Neural progenitor cell (in vitro differentiated cells): ENCODE measurements around the gene TNFRSF21.

Experiments
- CTCF ChIP-seq: fragments of 200-600 bp; sonication (generic); IDR thresholded peaks from 2 replicates; pipeline ENCODE4 v1.5.1; 2017; ENCODE audit warnings: antibody characterized with exemption, mild to moderate bottlenecking
- EZH2phosphoT487 ChIP-seq: fragments of 200-600 bp; sonication (generic); IDR thresholded peaks from 2 replicates; pipeline ENCODE4 v1.6.1; 2017; ENCODE audit warnings: antibody characterized with exemption

DNA sequence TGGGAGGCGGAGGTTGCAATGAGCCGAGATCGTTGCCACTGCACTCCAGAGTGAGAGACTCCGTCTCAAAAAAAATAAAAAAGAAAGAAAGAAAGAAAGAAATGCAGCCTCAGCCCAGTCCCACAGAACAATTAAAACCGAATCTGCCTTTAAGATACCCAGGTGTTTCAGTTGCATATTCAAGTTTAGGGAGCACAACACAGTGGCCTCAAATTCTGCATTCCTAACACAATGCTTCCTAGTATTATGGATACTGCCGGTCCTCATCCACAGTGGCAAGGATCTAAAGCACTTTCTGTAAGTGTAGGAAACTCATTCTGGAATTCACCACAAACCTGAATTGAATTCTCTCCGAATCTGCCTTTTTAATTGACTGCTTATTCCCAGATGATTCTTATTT is 80.5 kb downstream of the TNFRSF21 start:
- TF ChIP-seq EZH2phosphoT487 (no peak), CTCF (no peak)
